ENCODE measurements around the gene LCN1.

The LCN1 gene

GRCh38 chr9:135570456-135570855 is 49.2 kb downstream of the LCN1 start:
- no peaks in the 10 kb centered on the region for H3K4me1 ChIP-seq (ENCODE audit: control insufficient read depth, insufficient read depth, low read length)
- no peaks in the 10 kb centered on the region for H3K36me3 ChIP-seq (ENCODE audit: insufficient read depth, low read length)
- no peaks in the 10 kb centered on the region for H3K27me3 ChIP-seq (ENCODE audit: control insufficient read depth, insufficient read depth, low read length)

GRCh38 chr9:135572233-135572632 is 51.0 kb downstream of the LCN1 start:
- no peak overlapping the region for H3K4me2 ChIP-seq (ENCODE audit: low read length)
- no peaks in the 10 kb centered on the region for H3K27me3 ChIP-seq (ENCODE audit: control insufficient read depth, insufficient read depth, low read length)
- no peak overlapping the region for H3K9ac ChIP-seq (ENCODE audit: low read depth, low read length)
- no peaks in the 10 kb centered on the region for H3K4me1 ChIP-seq (ENCODE audit: control insufficient read depth, insufficient read depth, low read length)
- no peaks in the 10 kb centered on the region for H3K9me3 ChIP-seq (replicated peaks; ENCODE audit: low read length)
- no peak overlapping the region for H3K4me3 ChIP-seq (ENCODE audit: low read length)
- H3K36me3 ChIP-seq (ENCODE audit: insufficient read depth, low read length), result no peaks in the 10 kb centered on the region

More at GRCh38 chr9:135570456-135570855, 49.2 kb downstream of the LCN1 start:
- H3K4me3 ChIP-seq (ENCODE audit: low read length), result no peak overlapping the region
- no peaks in the 10 kb centered on the region for H3K9me3 ChIP-seq (replicated peaks; ENCODE audit: low read length)
- H3K9ac ChIP-seq (ENCODE audit: low read depth, low read length), result no peak overlapping the region
- no peak overlapping the region for H3K4me2 ChIP-seq (ENCODE audit: low read length)

DNA sequence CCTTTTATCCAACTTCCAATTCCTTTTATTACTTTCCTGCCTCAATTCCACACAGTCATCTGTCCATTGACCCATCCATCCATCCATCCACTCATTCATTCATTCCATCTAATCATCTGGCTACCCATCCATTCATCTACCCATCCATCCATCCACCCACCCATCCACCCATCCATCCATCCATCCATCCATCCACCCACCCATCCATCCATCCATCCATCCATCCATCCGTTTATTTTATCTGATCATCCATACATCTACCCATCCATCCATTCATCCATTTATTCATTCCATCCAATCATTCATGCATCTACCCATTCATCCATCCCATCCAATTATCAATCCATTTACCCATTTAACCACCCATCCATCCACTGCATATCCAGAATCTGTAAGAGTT is 51.9 kb downstream of the LCN1 start:
- Histone ChIP-seq H3K4me3 (ENCODE audit: low read length) (no peak overlapping the region), H3K36me3 (ENCODE audit: insufficient read depth, low read length) (no peaks in the 10 kb centered on the region)

DNA sequence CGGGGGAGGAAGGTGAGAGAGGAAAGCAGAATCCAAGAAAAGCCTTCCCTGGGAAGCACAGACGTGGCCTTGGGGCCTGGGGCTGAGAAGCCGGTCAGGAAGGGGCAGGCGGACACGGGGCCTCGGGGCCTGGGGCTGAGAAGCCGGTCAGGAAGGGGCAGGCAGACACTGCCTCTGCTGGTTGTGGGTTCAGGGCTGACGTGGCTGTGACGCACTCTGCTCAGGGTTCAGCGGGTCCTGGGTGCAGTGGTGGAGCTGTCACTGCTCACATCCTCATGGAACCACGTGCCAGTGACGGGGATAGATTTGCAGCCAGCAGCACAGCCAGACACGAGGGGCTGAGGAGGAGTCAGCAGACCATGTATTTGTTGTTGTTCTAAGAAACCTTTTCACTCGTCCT is 53.1 kb downstream of the LCN1 start:
- H3K9ac ChIP-seq (ENCODE audit: low read depth, low read length), result no peak overlapping the region
- no peak overlapping the region for H3K4me2 ChIP-seq (ENCODE audit: low read length)
- no peaks in the 10 kb centered on the region for H3K4me1 ChIP-seq (ENCODE audit: control insufficient read depth, insufficient read depth, low read length)
- no peak overlapping the region for H3K4me3 ChIP-seq (ENCODE audit: low read length)
- H3K27me3 ChIP-seq (ENCODE audit: control insufficient read depth, insufficient read depth, low read length), result no peaks in the 10 kb centered on the region
- H3K36me3 ChIP-seq (ENCODE audit: insufficient read depth, low read length), result no peaks in the 10 kb centered on the region
- no peaks in the 10 kb centered on the region for H3K9me3 ChIP-seq (replicated peaks; ENCODE audit: low read length)

More for the DNA sequence above, 51.9 kb downstream of the LCN1 start:
- Histone ChIP-seq H3K9ac (ENCODE audit: low read depth, low read length) (no peak overlapping the region), H3K4me1 (ENCODE audit: control insufficient read depth, insufficient read depth, low read length) (no peaks in the 10 kb centered on the region), H3K9me3 (replicated peaks; ENCODE audit: low read length) (no peaks in the 10 kb centered on the region), H3K27me3 (ENCODE audit: control insufficient read depth, insufficient read depth, low read length) (no peaks in the 10 kb centered on the region), H3K4me2 (ENCODE audit: low read length) (no peak overlapping the region)

GRCh38 chr9:135574943-135575342 is 53.7 kb downstream of the LCN1 start:
- no peaks in the 10 kb centered on the region for H3K9me3 ChIP-seq (replicated peaks; ENCODE audit: low read length)
- no peaks in the 10 kb centered on the region for H3K4me1 ChIP-seq (ENCODE audit: control insufficient read depth, insufficient read depth, low read length)
- H3K36me3 ChIP-seq (ENCODE audit: insufficient read depth, low read length), result no peaks in the 10 kb centered on the region
- no peaks in the 10 kb centered on the region for H3K27me3 ChIP-seq (ENCODE audit: control insufficient read depth, insufficient read depth, low read length)
- H3K9ac ChIP-seq (ENCODE audit: low read depth, low read length), result no peak overlapping the region
- H3K4me2 ChIP-seq (ENCODE audit: low read length), result no peak overlapping the region
- H3K4me3 ChIP-seq (ENCODE audit: low read length), result no peak overlapping the region

Data from skeletal muscle satellite cell (primary cell).